ENCODE results near the gene OR2V2.
"Not testable (repeated sequence)": the region's sequence is repeated elsewhere in the genome, so short reads cannot be mapped to it uniquely, and the experiment has no call there.

OR2V2 gene

GRCh38 chr5:181118369-181118768 lies 29.0 kb upstream of the OR2V2 start:
- DNase-seq = no peak

GRCh38 chr5:181119105-181119504 lies 28.3 kb upstream of the OR2V2 start:
- DNase-seq = no peak

GRCh38 chr5:181120306-181120705 lies 27.1 kb upstream of the OR2V2 start:
- DNase-seq = no peak

DNA sequence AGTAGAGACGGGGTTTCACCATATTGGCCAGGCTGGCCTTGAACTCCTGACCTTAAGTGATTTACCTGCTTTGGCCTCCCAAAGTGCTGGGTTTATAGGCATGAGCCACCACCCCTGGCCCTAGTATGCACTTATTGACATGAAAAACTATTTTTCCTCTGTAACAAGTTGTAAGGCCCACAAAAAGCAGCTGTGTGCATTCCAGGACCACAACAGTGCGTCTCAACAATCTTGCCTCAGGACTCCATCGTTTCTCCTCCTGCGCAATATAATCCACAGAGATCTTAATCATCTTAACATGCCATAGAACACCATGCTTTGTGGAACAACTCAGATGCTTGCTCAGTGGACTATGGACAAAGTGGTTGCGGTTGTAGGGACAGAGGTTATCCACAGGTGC lies 26.6 kb upstream of the OR2V2 start:
- no peak for DNase-seq

DNA sequence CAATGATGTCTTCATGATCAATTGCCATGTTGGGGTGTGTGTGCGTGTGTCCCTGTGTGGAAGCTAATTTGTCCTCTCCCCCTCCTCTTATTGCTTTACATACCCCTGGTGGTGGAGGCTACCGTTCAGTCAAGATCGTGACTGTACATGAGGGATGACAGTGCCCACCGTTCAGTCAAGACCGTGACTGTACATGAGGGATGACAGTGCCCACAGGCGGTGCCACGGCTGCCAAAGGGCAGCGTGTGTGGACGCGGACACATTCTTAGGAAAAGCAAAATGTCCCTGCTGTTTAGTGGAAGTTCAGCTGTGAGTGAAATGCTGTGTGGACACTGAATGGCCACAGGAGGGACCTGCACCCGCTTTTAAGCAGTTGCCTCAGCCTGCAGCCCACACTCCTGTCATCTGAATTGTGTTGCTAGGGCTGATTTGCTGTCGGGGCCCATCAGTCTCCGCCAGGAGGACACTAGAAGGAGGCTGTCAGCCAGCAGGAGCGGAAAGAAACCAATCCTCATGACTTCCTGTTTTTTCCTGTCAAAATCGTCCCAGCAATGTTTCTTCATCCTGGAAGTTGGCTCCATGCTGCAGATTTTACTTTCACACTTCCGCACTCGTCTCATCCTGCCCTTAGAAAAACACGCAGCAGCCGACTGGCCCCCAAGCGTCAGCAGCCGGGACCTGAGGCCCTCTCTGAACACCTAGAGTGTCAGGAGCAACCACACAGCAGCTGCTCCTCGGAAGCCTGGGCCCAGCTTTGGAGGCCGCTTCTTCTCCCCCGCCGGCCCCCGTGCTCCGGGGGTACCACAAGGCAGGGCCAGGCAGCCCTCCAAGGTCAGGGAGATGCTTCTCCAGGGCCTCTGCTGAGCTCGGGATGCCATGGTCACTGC lies 25.5 kb upstream of the OR2V2 start:
- DNase-seq = no peak

DNA sequence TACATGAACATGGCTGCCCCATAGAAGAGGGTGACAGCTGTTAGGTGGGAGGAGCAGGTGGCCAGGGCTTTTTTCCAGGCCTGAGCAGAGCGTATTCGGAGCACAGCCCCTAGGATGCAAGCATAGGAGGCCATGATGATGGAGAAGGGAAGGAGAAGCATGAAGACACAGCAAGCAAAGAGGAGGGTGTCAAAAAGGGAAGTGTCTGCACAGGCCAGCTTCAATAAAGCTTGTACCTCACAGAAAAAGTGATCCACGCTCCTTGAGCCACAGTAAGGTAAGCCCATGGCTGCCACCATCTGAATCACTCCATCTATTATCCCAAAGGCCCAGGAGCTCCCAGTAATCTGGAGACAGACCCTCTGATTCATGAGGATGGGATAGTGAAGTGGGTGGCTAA lies 22.9 kb upstream of the OR2V2 start:
- no peak for DNase-seq

- no peak for DNase-seq
Observed at GRCh38 chr5:181126841-181127240, 20.5 kb upstream of the OR2V2 start.

- DNase-seq = no peak
Observed at GRCh38 chr5:181127456-181127855, 19.9 kb upstream of the OR2V2 start.

- DNase-seq = no peak
Observed at GRCh38 chr5:181127907-181128626, 19.3 kb upstream of the OR2V2 start.

DNA sequence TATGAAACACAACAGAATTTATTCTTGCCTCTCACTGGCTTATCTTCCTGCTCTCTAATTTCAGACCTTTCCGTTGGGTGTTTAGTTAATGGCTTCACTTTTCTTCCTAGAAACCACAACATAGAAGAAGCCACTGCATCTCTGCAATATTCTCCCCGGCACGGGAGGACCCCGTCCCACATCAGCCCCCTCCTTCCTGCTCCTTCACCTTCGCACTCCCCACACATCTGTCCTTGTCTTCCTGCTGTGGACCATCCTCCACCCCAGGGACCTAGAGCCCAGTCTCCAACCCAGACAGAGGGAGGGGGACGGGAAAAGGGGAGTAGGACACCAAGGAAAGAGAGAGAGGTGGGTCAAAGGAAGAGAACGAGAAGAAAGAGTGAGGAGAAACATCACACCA lies 17.8 kb upstream of the OR2V2 start:
- no peak for DNase-seq

DNA sequence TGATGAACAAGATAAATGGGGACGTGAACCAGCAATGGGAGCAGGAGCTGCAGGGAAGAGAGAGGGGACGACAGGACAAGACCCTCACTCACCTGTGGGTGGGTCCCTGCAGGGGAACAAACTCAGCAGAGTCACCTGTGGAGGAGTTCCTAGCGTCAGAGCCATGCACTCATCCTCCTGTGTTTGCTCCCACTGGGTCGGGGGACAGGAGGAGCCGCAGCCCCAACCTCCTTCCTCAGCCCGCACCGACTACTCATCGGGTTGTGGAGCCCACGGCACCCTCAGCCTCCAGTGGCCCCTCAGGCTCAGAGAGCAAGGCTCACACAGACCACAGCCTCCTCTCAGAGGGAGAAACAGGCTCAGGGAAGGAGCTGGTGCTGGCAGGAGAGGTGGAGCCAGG lies 17.3 kb upstream of the OR2V2 start:
- not testable (repeated sequence) for DNase-seq

DNA sequence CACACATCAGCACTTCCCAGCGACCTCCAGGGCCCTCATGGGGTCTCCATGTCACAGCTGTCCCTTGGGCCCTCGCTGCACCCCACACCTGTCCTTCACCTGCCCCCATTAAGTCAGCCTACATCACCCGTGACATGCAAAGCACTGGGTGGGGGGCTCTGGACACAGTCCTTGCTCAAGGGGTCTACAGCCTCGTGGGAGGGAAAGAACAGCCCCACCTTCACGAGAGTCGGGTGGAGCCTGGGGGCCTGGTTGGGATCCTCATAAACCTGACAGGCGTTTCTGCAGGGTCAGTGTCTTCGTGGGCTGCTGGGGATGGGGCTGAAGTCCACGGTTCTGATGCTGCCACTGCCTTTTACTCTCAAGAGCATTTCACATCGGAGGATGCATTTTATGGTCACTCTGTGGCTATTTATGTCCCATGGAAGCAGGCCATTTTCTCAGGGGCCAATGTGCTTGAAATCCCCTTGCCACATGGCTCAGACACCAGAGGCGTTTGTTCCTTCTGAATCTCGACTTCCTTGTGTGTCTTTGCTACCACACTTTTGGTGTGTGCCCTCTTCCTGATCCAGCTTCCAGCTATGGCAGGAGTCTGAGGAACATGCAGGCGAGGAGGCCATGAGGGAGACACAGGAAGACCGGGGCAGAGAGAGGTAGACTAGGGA lies 16.4 kb upstream of the OR2V2 start, which contains the start of gene OR2V1:
OR2V1 (minus strand) TSS at position 338 of the 665 bp plus-strand sequence. CDS start 5,865 bp downstream, outside the sequence.
- no peak for DNase-seq

DNA sequence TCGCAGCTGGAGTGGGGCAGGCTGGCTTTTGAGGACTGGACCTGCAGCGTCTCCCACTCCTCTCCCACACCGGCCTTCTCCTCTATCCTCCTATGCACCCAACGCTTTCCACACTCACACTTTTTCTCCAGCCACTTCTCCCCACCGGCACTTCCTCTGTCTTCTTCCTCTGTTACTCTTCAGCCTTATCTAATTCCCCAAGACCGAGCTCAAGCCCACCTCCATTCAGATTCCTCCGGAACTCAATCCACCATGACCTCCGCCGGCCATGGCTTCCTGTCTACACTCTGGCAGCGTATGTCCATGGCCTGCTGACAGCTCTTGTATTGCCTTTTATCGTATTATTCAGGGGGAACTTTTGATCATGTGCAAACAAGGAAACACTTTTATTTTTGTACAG lies 15.9 kb upstream of the OR2V2 start:
- no peak for DNase-seq

DNA sequence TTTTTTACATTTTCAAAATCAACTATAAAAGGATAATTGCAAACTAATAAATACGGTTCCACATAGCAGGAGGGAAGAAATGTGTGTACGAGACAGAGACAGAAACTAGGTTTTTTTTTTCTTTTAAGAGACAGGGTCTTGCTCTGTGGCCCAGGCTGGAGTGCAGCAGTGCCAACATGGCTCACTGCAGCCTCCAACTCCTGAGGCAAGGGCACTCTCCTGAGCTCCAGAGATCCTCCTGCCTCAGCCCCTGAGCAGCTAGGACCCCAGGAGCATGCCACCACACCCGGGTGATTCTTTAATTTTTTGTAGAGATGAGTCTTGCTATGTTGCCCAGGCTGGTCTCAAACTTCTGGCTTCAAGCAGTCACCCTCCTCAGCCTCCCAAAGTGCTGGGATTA lies 14.3 kb upstream of the OR2V2 start:
- DNase-seq = no peak

DNA sequence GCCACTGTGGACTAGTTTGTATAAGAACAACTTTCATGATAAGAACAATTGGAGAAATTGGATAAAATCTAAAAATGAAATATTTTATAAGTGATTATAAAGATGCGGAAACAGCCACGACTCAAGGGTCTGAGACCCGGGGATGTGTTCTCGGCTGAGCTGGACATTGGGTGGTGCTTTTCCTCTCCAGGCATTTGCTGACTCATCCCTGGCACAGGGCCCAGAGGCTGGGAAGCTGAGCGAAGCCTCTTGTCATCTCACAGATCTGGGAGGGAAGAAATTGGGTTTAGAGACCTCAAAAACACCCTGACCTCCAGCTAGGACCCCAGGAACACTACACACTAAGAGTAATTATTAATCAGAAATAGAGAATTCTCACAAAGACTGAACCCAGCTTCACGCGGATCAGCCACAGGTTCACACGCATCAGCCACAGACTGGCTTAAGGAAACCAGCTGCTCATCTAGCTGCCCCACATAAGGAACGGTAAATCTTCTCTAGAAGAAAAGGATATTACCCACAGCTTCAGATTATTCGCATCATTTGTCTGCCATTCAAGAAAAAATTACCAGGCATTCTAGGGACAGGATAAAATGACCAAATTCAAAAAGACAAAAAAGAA lies 13.7 kb upstream of the OR2V2 start:
- DNase-seq = peak; percentile 79

- DNase-seq = no peak
Observed at GRCh38 chr5:181134259-181134658, 13.1 kb upstream of the OR2V2 start.

- no peak for DNase-seq
Observed at GRCh38 chr5:181136361-181136955, 10.9 kb upstream of the OR2V2 start.

DNA sequence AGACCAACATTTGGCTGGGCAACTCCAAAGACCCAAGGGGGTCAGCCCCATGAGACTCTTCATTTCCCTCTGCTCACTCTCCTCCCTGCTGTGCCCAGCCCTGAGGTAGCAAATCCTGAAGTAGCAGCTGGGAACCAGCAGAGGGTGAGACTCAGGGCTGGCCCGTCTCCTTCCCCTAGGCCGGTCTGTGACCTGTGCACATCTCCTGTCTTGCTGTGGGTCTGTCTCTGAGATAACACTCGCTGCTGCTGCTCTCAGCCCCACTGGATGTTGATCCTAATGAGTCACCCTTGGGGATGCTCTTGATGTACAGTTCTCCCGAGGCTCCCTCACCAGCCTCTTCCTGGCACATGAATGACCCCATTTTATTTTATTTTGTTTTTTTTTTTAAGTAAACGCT lies 9.1 kb upstream of the OR2V2 start:
- DNase-seq = no peak

GRCh38 chr5:181140766-181141165 lies 6.6 kb upstream of the OR2V2 start:
- no peak for DNase-seq

DNA sequence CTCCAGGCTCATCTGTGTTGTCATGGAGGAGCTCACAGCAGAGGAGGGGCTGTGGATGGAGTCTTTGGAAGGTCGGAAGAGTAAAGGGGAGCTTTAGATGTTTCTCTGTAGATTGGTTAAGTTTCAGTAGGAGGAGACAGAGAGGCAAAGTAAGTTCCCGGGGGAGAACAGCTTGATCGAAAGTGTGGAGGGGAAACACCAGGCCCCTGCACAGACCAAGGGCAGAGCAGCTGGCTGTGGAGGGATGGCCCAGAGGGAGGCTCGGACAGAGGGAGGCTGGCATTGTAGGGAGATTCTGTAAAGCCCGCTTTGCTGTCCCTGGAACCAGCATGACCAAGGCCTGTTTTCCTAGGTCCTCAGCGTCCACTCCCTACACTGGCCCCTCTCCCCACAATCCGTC lies 5.3 kb upstream of the OR2V2 start:
- no peak for DNase-seq

DNA sequence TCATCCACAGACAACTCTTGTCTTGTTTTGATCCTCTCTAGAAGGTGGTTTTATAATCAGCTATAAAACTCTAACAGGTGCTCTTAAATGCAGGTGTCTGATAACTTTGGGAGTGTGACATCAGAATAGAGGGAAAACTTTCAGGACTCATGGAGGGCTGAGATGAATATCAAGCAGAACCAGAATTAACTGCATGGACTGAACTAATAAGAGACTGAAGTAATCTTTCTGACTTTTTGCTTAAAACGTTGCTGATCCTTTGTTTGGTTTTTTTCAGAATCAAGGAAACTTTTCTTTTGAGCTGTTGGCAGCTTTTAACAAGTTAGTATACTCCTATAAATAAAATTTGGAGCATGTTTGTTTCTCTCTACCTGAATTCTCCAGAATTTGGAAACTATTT lies 2.3 kb upstream of the OR2V2 start:
- DNase-seq = no peak

DNA sequence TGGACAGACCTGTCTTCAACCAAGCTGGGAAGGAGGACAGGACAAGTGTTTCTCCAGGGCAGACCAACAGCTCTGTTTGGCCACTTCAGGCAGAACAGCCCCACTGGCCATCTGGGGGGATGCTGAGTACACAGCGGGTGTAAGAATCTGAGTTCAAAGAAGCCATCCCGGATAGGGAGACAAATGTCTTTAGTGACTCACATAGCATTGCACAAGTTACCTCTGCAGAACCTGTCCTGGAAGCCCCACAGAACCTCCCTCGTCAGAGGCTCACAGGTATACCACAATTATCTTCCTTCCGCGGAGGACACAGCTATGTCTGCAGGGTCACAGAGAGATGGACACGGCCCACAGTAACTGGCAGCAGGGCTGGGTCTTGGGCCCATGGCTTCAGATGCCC lies 2.0 kb downstream of the OR2V2 start:
- DNase-seq = no peak
